ENCODE data around the gene VPS8.

VPS8 gene

DNA sequence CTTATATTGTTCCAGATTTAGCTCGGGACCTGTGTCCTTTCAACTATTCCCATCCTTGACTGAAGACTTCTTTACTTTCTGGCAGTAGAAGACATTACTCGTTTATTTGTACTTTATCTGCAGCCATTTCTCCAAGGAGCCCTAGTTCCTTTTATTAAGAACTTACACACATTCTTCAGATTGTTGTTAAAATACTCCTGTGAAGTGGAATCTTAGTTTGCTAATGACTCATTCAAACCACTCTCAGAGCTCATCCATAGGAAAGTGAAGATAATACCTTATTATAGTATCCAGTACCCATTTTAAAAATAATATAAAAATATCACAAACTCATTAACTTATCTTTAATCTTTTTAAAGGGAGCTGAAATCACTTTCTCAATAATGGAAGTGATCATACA lies 277.4 kb downstream of the VPS8 start:
- DNase-seq (ENCODE audit: low read depth), result no peak
- TF ChIP-seq, protein P1, sequence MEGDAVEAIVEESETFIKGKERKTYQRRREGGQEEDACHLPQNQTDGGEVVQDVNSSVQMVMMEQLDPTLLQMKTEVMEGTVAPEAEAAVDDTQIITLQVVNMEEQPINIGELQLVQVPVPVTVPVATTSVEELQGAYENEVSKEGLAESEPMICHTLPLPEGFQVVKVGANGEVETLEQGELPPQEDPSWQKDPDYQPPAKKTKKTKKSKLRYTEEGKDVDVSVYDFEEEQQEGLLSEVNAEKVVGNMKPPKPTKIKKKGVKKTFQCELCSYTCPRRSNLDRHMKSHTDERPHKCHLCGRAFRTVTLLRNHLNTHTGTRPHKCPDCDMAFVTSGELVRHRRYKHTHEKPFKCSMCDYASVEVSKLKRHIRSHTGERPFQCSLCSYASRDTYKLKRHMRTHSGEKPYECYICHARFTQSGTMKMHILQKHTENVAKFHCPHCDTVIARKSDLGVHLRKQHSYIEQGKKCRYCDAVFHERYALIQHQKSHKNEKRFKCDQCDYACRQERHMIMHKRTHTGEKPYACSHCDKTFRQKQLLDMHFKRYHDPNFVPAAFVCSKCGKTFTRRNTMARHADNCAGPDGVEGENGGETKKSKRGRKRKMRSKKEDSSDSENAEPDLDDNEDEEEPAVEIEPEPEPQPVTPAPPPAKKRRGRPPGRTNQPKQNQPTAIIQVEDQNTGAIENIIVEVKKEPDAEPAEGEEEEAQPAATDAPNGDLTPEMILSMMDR (IDR thresholded peaks at IDR 0.05; ENCODE audit: control insufficient read depth, extremely low read depth, insufficient read depth), result no peak
- no peak overlapping the region for H3K4me3 ChIP-seq (ENCODE audit: low read depth, low read length)

DNA sequence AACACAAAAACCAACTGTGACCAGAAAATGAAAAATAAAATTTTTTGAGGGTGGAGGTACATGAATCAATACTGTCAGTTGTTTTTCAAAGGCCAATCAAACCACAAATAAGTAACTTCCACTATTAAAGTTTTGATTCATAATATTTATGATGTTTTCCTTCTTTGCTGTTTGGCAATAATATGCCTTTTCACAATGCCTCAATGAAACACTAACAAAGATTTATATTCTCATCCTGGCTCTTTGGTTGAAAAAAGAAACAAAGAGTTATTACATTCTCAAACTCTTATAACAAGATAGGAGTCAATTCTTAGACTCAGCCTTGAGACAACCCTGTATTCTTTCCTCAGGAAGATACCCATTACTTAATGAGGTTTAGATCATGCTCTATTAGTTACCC lies 277.8 kb downstream of the VPS8 start:
- no peak for DNase-seq (ENCODE audit: low read depth)
- no peak overlapping the region for H3K4me3 ChIP-seq (ENCODE audit: low read depth, low read length)
- TF ChIP-seq, protein P1 (IDR thresholded peaks at IDR 0.05; ENCODE audit: control insufficient read depth, extremely low read depth, insufficient read depth), result no peak

DNA sequence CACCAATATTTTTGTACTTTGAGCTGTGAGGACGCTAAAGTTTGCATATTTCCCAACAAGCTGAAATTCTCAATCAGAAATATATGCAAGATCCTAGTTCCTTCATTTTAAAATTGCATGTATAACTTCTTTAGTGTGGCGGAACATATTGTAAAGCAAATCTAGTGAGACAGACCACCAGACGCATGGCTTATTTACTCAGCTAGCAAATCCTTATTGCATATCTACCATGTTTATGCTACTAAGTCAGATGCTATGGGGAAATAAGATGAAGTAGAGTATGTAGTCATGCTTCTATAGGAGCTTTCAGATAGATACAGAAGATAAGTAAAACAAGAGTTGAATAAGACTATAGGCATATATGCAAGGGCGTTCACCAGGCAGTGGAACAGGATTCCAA lies 278.8 kb downstream of the VPS8 start:
- TF ChIP-seq, protein P1 (IDR thresholded peaks at IDR 0.05; ENCODE audit: control insufficient read depth, extremely low read depth, insufficient read depth), result no peak
- H3K4me3 ChIP-seq (ENCODE audit: low read depth, low read length), result no peak overlapping the region
- no peak for DNase-seq (ENCODE audit: low read depth)

DNA sequence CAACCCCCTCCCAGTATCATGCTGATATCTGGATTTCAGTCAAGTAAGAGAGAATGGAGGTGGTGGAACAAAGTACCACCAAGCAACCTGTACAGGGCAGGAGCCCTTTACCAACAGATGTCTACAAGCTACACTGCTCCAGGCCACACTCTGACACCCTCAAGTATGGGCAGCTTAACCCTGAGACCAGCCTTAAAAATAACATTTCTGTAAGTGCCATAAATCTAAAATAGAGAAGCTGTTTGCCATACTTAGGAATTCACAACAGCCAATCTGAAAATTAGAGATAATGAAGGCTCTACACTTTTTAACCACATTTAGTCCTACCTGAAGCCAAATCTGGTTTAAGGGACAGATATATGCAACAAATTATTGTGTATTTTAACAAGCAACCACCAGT lies 281.1 kb downstream of the VPS8 start:
- TF ChIP-seq, protein P1 (IDR thresholded peaks at IDR 0.05; ENCODE audit: control insufficient read depth, extremely low read depth, insufficient read depth), result no peak
- DNase-seq (ENCODE audit: low read depth), result no peak
- no peak overlapping the region for H3K4me3 ChIP-seq (ENCODE audit: low read depth, low read length)

DNA sequence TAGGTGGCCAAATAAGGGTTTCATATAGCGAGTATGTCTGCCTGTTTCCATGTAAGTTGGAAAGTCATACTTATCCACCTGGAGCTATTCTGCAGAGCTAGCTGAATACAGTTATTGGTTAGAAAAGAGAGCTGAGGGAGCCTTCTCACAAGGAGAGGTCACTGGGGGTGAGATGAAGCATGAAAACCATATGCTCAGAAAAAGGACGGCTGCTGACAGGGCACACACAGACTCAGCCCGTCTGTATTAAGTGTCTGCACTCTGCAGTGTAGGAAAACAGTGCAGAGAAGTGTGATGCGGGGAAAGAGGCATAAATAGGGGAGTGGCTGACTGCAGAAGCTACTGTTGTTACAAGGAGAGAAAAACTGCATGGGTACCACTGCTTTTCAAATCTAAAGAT lies 282.7 kb downstream of the VPS8 start:
- TF ChIP-seq, protein P1 (IDR thresholded peaks at IDR 0.05; ENCODE audit: control insufficient read depth, extremely low read depth, insufficient read depth), result no peak
- no peak for DNase-seq (ENCODE audit: low read depth)
- H3K4me3 ChIP-seq (ENCODE audit: low read depth, low read length), result no peak overlapping the region
